Measurements from ENCODE around the gene TANC2.
A peak's percentile ranks its signal among the peaks of the same experiment; 100 is the strongest.

TANC2 gene

DNA sequence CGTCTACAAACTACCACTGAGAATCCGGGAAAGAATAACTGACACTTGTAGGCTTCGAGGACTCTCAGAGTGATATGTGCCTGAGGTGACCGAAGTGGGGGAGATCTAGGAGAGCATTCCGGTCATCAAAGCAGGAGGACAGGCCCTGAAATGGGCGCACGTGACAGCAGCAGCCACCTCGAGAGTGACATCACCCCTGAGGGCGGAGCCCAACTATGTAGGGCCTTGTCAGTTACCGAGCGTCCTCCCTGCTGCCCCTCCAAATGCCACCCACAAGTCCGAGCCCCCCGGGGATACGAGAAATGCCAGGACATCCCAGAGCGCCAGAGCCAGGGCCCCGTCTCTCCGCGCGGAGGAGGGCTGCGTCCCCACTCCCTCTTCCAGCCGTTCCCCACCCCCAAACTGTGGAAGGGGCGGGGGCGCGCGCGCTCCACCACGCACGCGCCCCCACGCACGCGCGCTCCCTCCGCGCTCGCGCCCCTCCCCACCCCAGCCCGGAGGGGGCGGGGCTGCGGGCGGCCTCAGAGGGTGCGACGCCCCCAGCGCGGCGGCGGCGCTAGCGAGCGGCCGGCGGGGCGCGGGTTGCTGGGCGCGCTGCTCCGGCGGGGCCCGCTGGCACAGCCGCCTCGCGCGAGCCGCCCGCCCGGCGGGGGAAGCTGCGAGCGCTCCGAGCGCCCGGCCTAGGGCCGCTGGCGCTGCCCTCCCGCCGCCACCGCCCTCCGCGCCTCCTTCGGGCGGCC lies at the start of gene TANC2:
TSS of gene TANC2 (plus strand) at position 550 of the 740 bp plus-strand sequence. CDS start 43,325 bp downstream, outside the sequence.
- peak; percentile 52 for DNase-seq (ENCODE audit: low read depth)

- no peak for DNase-seq (ENCODE audit: low read depth)
These were observed 49.1 kb upstream of the TANC2 start for GRCh38 chr17:62916684-62917571.

- no peak for DNase-seq (ENCODE audit: low read depth)
These were observed 46.6 kb upstream of the TANC2 start for GRCh38 chr17:62919388-62919787.

DNA sequence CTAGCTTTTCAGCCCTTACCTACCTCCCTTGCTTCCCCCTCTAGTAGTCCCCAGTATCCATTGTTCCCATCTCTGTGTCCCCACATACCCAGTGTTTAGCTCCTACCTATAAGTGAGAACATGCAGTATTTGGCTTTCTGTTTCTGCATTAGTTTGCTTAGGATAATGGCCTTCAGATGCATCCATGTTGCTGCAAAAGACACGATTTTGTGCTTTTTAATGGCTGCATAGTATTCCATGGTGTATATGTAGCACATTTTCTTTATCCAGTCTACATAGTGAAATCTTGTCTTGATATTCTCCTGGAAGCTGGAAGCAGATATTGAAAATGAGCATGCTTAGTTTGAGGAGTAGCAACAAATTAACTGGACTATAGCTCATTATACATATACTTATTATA lies 45.7 kb upstream of the TANC2 start:
- DNase-seq (ENCODE audit: low read depth), result no peak

- no peak for DNase-seq (ENCODE audit: low read depth)
These were observed 44.2 kb upstream of the TANC2 start for GRCh38 chr17:62921817-62922216.

- no peak for DNase-seq (ENCODE audit: low read depth)
These were observed 42.5 kb upstream of the TANC2 start for GRCh38 chr17:62923258-62924150.

DNA sequence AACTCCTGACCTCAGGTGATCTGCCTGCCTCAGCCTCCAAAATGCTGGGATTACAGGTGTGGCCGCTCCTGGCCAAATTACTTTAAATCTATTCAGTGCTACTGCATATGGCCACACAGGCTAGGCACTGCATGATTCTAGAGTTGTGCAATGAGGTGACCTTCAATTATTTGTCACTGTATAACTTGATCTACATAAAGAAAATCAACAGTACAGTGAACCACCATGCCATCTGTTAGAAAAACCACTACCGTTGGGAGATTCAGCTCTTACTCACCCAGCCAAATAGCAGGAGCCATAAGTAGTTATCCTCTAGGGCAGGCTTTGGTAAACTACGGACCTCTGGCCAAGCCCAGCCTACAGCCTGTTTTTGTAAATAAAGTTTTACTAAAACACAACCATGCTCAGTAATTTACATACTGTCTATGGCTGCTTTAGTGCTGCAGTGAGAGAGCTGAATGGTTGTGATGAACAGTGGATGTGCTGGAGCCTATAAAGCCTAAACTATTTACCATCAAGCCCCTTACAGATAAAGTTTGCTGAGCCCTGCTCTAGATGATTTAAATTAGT lies 40.7 kb upstream of the TANC2 start:
- no peak for DNase-seq (ENCODE audit: low read depth)

- DNase-seq (ENCODE audit: low read depth), result no peak
These were observed 39.0 kb upstream of the TANC2 start for GRCh38 chr17:62927083-62927482.

DNA sequence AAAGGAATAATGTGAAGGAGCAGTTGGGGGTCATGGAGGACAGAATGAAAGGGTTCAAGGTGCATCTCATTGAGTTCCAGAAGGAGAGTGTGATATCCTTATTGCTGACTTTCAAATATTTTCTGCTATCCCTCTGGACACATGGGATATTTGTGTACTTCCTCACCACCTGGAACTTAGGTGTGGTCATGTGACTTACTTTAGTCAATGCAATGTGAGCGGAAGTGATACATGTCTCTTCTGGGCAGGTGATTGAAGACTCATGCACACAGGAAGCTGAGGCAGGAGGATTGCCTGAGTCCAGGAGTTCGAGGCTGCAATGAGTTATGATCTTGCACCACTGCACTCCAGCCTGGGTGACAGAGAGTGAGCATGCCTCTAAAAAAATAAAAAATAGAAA lies 36.7 kb upstream of the TANC2 start:
- no peak for DNase-seq (ENCODE audit: low read depth)

DNA sequence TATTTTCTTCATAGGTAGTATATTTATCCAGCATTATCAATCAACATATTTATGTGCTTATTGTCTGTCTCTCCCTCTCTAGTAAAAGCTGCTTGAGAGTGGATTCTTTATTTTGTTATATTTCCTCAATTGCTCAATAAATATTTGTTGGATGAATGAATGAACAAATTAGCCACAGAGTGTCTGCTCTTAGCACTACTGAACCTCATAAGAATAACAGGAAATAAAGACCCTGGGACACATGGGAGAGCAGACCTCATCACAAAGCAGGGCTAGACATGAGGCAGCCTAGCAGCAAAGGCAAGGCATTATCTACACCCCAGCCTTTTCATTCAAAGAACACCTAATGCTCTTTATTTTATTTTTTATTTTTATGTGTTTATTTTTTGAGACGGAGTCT lies 34.9 kb upstream of the TANC2 start:
- DNase-seq (ENCODE audit: low read depth), result no peak

- DNase-seq (ENCODE audit: low read depth), result no peak
These were observed 32.3 kb upstream of the TANC2 start for GRCh38 chr17:62933501-62934385.

GRCh38 chr17:62935098-62935497 lies 30.9 kb upstream of the TANC2 start:
- no peak for DNase-seq (ENCODE audit: low read depth)

DNA sequence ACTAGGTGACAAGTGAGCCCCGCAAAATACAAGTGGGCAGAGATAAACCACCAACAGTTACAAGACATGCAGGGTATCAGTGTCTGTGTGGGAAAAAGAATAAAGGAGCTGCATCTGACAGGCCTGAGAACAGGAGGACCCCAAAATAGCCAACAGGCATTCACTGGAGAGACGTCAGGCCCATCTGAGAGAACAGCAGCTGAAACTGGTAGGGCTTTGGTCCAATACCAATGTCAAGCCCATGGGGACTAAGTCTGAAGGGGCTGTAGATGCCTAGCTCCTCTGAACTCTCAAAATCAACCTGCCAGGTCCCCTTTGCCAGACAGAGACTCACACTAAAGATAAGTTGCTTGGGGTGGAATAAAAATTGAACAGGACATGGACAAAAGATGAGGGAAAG lies 30.5 kb upstream of the TANC2 start:
- DNase-seq (ENCODE audit: low read depth), result no peak

GRCh38 chr17:62937606-62938005 lies 28.4 kb upstream of the TANC2 start:
- no peak for DNase-seq (ENCODE audit: low read depth)

DNA sequence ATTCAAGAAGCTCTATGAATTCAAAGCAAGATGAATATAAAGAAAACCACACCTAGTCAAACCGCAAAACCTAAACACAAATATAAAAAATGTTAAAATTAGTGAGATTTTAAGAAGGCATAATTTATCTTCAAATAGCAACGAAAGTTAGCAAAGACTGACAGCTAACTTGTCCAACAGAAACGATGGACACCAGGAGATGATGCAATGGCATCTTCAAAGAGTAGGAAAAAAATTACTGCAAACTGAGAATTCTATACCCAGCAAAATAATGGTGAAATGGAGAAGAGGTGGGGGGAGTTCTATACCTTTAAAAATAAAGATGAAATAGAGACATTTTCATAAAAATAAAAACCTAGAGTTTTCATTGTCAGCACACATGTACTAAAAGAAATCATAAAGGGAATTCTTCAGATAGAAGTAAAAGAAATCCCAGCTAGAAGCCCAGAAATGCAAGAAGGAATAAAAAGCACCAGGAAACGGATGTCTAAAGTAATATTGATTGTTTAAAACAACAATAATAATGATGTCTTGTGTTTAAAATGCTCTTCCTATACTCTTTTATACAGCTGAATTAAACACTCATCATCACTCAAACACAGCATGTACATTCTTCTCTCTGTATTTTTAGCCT lies 24.6 kb upstream of the TANC2 start:
- no peak for DNase-seq (ENCODE audit: low read depth)

- DNase-seq (ENCODE audit: low read depth), result no peak
These were observed 17.7 kb upstream of the TANC2 start for GRCh38 chr17:62948370-62948769.

GRCh38 chr17:62949036-62949435 lies 17.0 kb upstream of the TANC2 start:
- DNase-seq (ENCODE audit: low read depth), result no peak

- DNase-seq (ENCODE audit: low read depth), result no peak
These were observed 16.0 kb upstream of the TANC2 start for GRCh38 chr17:62950067-62950466.

- no peak for DNase-seq (ENCODE audit: low read depth)
These were observed 10.1 kb upstream of the TANC2 start for GRCh38 chr17:62955841-62956352.

DNA sequence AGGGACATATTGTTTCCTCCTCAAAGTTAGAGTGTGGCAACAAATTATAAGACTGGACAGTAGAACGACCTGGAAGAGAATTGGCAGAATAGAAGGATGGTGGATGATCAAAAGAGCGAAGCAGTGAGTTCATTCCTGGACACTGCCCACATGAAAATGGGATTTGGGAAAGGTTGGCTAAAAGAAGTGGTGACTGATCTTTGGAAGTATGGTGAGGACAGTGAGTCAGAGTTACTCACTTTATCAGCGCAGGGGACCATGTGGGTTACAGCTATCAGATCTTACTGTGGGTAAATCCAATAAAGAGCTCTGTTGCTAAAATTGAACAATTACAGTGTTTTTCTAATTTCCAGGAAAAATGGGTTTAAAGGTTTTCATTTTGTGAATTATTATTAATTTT lies 2.7 kb upstream of the TANC2 start:
- DNase-seq (ENCODE audit: low read depth), result no peak
